Uterus (tissue), 2 donors: ENCODE data around the gene APOL1.

ENCODE experiments used
- POLR2A ChIP-seq, 2 donors: fragments of 450-650 bp; IDR thresholded peaks; one replicate each; pipeline ENCODE4 v1.6.1; 2016; ENCODE audit warnings: antibody characterized with exemption in 2 of 2, mild to moderate bottlenecking in 1 of 2, moderate library complexity in 1 of 2
- TF ChIP-seq, protein P1 (sequence below), 4 experiments: fragments of 200-600 bp in 2 of 4; fragments of 450-650 bp in 2 of 4; sonication (generic) in 2 of 4; IDR thresholded peaks; one replicate each; pipeline ENCODE4 v1.5.1; 2016 to 2019; ENCODE audit warnings: antibody characterized with exemption in 4 of 4, mild to moderate bottlenecking in 2 of 4, moderate library complexity in 1 of 4

GRCh38 chr22:36228944-36229343, 24.0 kb upstream of the APOL1 start:
- TF ChIP-seq, protein P1, sequence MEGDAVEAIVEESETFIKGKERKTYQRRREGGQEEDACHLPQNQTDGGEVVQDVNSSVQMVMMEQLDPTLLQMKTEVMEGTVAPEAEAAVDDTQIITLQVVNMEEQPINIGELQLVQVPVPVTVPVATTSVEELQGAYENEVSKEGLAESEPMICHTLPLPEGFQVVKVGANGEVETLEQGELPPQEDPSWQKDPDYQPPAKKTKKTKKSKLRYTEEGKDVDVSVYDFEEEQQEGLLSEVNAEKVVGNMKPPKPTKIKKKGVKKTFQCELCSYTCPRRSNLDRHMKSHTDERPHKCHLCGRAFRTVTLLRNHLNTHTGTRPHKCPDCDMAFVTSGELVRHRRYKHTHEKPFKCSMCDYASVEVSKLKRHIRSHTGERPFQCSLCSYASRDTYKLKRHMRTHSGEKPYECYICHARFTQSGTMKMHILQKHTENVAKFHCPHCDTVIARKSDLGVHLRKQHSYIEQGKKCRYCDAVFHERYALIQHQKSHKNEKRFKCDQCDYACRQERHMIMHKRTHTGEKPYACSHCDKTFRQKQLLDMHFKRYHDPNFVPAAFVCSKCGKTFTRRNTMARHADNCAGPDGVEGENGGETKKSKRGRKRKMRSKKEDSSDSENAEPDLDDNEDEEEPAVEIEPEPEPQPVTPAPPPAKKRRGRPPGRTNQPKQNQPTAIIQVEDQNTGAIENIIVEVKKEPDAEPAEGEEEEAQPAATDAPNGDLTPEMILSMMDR (IDR thresholded peaks at IDR 0.05) = no peak
- TF ChIP-seq POLR2A (IDR thresholded peaks at IDR 0.05) = no peak
